ENCODE measurements around the gene ALOX15. TPM values are rescaled to one million over a fixed set of nuclear protein-coding genes. Genes with fewer than 3 reads are reported as not detected.

ALOX15 gene
- total RNA-seq, 1 experiment from 2014 or later, result not detected

DNA sequence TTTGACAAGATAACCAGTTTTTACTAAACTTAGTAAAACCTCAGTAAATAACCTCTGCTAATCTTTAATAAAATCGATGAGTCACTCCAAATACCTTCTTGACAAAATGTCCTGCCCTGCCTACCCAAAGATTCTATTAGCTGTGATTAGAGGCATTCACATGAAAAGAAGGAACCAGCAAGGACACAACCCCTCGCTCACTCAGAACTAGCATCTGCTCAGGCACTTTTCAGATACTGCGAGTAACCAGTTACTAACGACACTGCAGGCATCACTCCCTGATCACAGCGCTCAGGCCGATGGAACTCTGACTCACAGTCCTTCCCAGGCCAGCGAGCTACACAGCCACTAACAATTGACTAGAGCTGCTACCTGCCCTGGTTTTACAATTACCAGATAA is 38.2 kb upstream of the ALOX15 start:
- TF ChIP-seq, protein P1, sequence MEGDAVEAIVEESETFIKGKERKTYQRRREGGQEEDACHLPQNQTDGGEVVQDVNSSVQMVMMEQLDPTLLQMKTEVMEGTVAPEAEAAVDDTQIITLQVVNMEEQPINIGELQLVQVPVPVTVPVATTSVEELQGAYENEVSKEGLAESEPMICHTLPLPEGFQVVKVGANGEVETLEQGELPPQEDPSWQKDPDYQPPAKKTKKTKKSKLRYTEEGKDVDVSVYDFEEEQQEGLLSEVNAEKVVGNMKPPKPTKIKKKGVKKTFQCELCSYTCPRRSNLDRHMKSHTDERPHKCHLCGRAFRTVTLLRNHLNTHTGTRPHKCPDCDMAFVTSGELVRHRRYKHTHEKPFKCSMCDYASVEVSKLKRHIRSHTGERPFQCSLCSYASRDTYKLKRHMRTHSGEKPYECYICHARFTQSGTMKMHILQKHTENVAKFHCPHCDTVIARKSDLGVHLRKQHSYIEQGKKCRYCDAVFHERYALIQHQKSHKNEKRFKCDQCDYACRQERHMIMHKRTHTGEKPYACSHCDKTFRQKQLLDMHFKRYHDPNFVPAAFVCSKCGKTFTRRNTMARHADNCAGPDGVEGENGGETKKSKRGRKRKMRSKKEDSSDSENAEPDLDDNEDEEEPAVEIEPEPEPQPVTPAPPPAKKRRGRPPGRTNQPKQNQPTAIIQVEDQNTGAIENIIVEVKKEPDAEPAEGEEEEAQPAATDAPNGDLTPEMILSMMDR (conservative IDR thresholded peaks at IDR 0.05; ENCODE audit: low read depth, low read length), result no peak
- no peak for TF ChIP-seq EZH2phosphoT487 (IDR thresholded peaks at IDR 0.05; ENCODE audit: borderline replicate concordance, low read length)
- TF ChIP-seq EZH2 (IDR thresholded peaks at IDR 0.05; ENCODE audit: low read length, unreplicated experiment), result no peak
- BruUV-seq (replicated peaks), result no TSS peak
- ChIA-PET CTCF (no interaction called here), POLR2A (ENCODE audit: unreplicated experiment) (no interaction called here)
- no peaks in the 10 kb centered on the region for H3K79me2 ChIP-seq (ENCODE audit: low read length)
- no peaks in the 10 kb centered on the region for H4K20me1 ChIP-seq (ENCODE audit: low read length)
- no peak overlapping the region for H2AFZ ChIP-seq (ENCODE audit: low read length)
- no peak overlapping the region for H3K9ac ChIP-seq (ENCODE audit: low read length)
- peak; percentile 86 for ATAC-seq
- peaks cover 30% of the 10 kb centered on the region for H3K4me1 ChIP-seq (ENCODE audit: insufficient read depth, low read length)
- H3K4me2 ChIP-seq (ENCODE audit: low read length), result peak overlapping the region; percentile 65
- H3K4me3 ChIP-seq (ENCODE audit: low read length), result no peak overlapping the region
- peaks cover 35% of the 10 kb centered on the region for H3K36me3 ChIP-seq (ENCODE audit: low read depth, low read length)
- H3K9me2 ChIP-seq (replicated peaks; ENCODE audit: low read length), result no peaks in the 10 kb centered on the region
- peaks cover 9% of the 10 kb centered on the region for H3F3A ChIP-seq (ENCODE audit: low read length, unreplicated experiment)
- intact Hi-C loops (cut with micrococcal nuclease), result no loop called here
- H3K9me3 ChIP-seq (ENCODE audit: low read length), result no peaks in the 10 kb centered on the region
- DNase-seq, result peak; percentile 81
- no peaks in the 10 kb centered on the region for H3K27me3 ChIP-seq (ENCODE audit: low read length)
- H3K27ac ChIP-seq (ENCODE audit: low read length), result peak overlapping the region; percentile 83

DNA sequence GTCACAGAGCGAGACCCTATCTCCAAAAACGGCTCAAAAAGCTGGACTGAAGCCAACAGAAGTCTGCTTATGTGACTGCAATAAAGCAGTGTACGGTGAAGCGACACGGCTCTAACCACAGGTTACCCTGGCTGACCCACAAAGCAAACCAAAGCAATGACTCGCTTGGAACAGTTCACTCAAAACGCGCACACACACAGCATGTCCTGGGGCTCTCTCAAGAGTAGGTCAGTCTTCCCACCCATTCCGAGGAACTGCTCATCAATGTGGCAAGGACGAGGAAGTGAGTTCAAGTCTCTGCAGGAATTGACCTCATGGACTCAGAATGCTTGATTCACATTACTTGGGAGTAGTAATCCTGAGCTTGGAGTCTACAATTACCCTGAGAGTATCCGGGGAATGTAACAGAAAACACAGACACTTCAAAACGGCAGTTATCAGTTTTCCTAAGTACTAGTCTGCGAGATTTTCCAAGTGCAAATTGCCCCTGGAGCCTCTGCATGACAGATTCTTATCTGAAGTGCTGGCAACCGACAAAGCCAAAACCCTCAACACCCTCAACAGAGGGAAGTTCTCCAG is 37.1 kb upstream of the ALOX15 start:
- peaks cover 42% of the 10 kb centered on the region for H3K36me3 ChIP-seq (ENCODE audit: low read depth, low read length)
- H3K79me2 ChIP-seq (ENCODE audit: low read length), result no peaks in the 10 kb centered on the region
- H3K4me2 ChIP-seq (ENCODE audit: low read length), result peak overlapping the region; percentile 65
- H3F3A ChIP-seq (ENCODE audit: low read length, unreplicated experiment), result peaks cover 9% of the 10 kb centered on the region
- no TSS peak for BruUV-seq (replicated peaks)
- intact Hi-C loops (cut with micrococcal nuclease), result no loop called here
- ChIA-PET CTCF (no interaction called here), POLR2A (ENCODE audit: unreplicated experiment) (no interaction called here)
- peak overlapping the region; percentile 83 for H3K27ac ChIP-seq (ENCODE audit: low read length)
- peak overlapping the region; percentile 52 for H3K9ac ChIP-seq (ENCODE audit: low read length)
- peak; percentile 78 for ATAC-seq
- no peaks in the 10 kb centered on the region for H4K20me1 ChIP-seq (ENCODE audit: low read length)
- H2AFZ ChIP-seq (ENCODE audit: low read length), result no peak overlapping the region
- peak; percentile 89 for DNase-seq
- peak overlapping the region; percentile 11; the same call in 1 of the 2 replicates for H3K4me3 ChIP-seq (ENCODE audit: low read length)
- H3K9me3 ChIP-seq (ENCODE audit: low read length), result no peaks in the 10 kb centered on the region
- no peaks in the 10 kb centered on the region for H3K27me3 ChIP-seq (ENCODE audit: low read length)
- peaks cover 30% of the 10 kb centered on the region for H3K4me1 ChIP-seq (ENCODE audit: insufficient read depth, low read length)
- no peaks in the 10 kb centered on the region for H3K9me2 ChIP-seq (replicated peaks; ENCODE audit: low read length)
- TF ChIP-seq EZH2phosphoT487 (IDR thresholded peaks at IDR 0.05; ENCODE audit: borderline replicate concordance, low read length) (no peak), EZH2 (IDR thresholded peaks at IDR 0.05; ENCODE audit: low read length, unreplicated experiment) (no peak)
- TF ChIP-seq, protein P1 (conservative IDR thresholded peaks at IDR 0.05; ENCODE audit: low read depth, low read length), result no peak

DNA sequence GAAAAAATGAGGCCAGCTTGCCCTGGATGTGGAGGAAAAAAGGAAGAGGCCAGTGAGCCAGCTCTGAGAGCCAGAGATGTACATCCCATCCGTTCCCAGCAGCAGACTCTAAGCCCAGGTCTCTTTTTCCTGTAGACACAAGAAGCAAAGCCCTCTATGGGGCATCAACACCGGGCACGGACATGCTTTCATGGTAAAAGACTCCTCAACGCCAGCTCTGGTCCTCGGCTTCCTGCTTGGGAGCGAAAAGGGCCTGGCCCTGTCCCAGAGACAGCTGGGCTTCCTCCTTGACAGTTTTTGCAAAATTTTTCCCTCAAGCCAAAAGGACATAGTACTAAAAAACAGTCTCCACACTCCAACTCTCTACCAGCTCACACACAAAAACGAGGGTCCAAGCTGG is 35.3 kb upstream of the ALOX15 start:
- no peak for DNase-seq
- CTCF ChIA-PET, result no interaction called here
- intact Hi-C loops (cut with micrococcal nuclease), result no loop called here

More for the DNA sequence above, 35.3 kb upstream of the ALOX15 start:
- no peaks in the 10 kb centered on the region for H3K79me2 ChIP-seq (ENCODE audit: low read length)
- ATAC-seq, result no peak
- no peaks in the 10 kb centered on the region for H4K20me1 ChIP-seq (ENCODE audit: low read length)
- H3F3A ChIP-seq (ENCODE audit: low read length, unreplicated experiment), result peaks cover 9% of the 10 kb centered on the region
- H3K4me2 ChIP-seq (ENCODE audit: low read length), result no peak overlapping the region
- H2AFZ ChIP-seq (ENCODE audit: low read length), result no peak overlapping the region
- POLR2A ChIA-PET (ENCODE audit: unreplicated experiment), result no interaction called here
- no peak overlapping the region for H3K27ac ChIP-seq (ENCODE audit: low read length)
- H3K9ac ChIP-seq (ENCODE audit: low read length), result no peak overlapping the region
- H3K27me3 ChIP-seq (ENCODE audit: low read length), result no peaks in the 10 kb centered on the region
- H3K36me3 ChIP-seq (ENCODE audit: low read depth, low read length), result peaks cover 33% of the 10 kb centered on the region
- H3K4me3 ChIP-seq (ENCODE audit: low read length), result no peak overlapping the region
- no peak for TF ChIP-seq EZH2 (IDR thresholded peaks at IDR 0.05; ENCODE audit: low read length, unreplicated experiment)
- no TSS peak for BruUV-seq (replicated peaks)
- peaks cover 30% of the 10 kb centered on the region for H3K4me1 ChIP-seq (ENCODE audit: insufficient read depth, low read length)
- no peaks in the 10 kb centered on the region for H3K9me3 ChIP-seq (ENCODE audit: low read length)
- no peaks in the 10 kb centered on the region for H3K9me2 ChIP-seq (replicated peaks; ENCODE audit: low read length)

Data from PC-3 (cell line).